Glutamatergic neuron (in vitro differentiated cells): ENCODE results near the gene MPHOSPH6. TPM values are rescaled to one million over a fixed set of nuclear protein-coding genes. Genes with fewer than 3 reads are reported as not detected.

ENCODE experiments used
- DNase-seq: peaks from one replicate; pipeline ENCODE4 v3.0.0; 2022
- H3K27ac Mint-ChIP-seq: one replicate; pipeline ENCODE4 v1.8.0; 2020; ENCODE audit warnings: mild to moderate bottlenecking, mixed read lengths, inconsistent platforms; ENCODE audit not compliant: unreplicated experiment
- H3K27me3 Mint-ChIP-seq: one replicate; pipeline ENCODE4 v1.8.0; 2020; ENCODE audit warnings: mild to moderate bottlenecking, moderate library complexity, mixed read lengths, inconsistent platforms; ENCODE audit not compliant: unreplicated experiment
- H3K36me3 Mint-ChIP-seq: one replicate; pipeline ENCODE4 v1.8.0; 2020; ENCODE audit warnings: mild to moderate bottlenecking, mixed read lengths, inconsistent platforms; ENCODE audit not compliant: unreplicated experiment
- H3K4me1 Mint-ChIP-seq: one replicate; pipeline ENCODE4 v1.8.0; 2020; ENCODE audit warnings: mild to moderate bottlenecking, low read depth, mixed read lengths, inconsistent platforms; ENCODE audit not compliant: unreplicated experiment
- H3K4me3 Mint-ChIP-seq: one replicate; pipeline ENCODE4 v1.8.0; 2020; ENCODE audit warnings: mild to moderate bottlenecking, mixed read lengths, inconsistent platforms; ENCODE audit not compliant: unreplicated experiment
- H3K9me3 Mint-ChIP-seq: one replicate; pipeline ENCODE4 v1.8.0; 2020; ENCODE audit warnings: mild to moderate bottlenecking, moderate library complexity, mixed read lengths, inconsistent platforms; ENCODE audit not compliant: unreplicated experiment
- CTCF ChIP-seq: fragments of 200-600 bp; sonication (generic); IDR thresholded peaks from one replicate; pipeline ENCODE4 v1.5.0; 2021; ENCODE audit not compliant: partially characterized antibody, unreplicated experiment
- total RNA-seq: library from RNA; stranded (reverse); fragmentation: NEBNext Ultra II Directional; extraction: Animal tissue kit (Norgen Biotek cat#: 25700); gene quantifications from one replicate; pipeline ENCODE4 v1.2.1, GENCODE V29; 2021; ENCODE audit not compliant: unreplicated experiment

The MPHOSPH6 gene
- total RNA-seq, 1 donor from 2014 or later: 37.2 TPM

- H3K4me1 Mint-ChIP-seq: peaks cover 2% of the 10 kb centered on the region
- no peak overlapping the region for H3K4me3 Mint-ChIP-seq
- no peak overlapping the region for H3K27ac Mint-ChIP-seq
- TF ChIP-seq CTCF: no peak
- no peak for DNase-seq
- no peaks in the 10 kb centered on the region for H3K36me3 Mint-ChIP-seq
- no peaks in the 10 kb centered on the region for H3K27me3 Mint-ChIP-seq
- no peaks in the 10 kb centered on the region for H3K9me3 Mint-ChIP-seq
Measured at GRCh38 chr16:82176204-82176603, 6.2 kb upstream of the MPHOSPH6 start.

DNA sequence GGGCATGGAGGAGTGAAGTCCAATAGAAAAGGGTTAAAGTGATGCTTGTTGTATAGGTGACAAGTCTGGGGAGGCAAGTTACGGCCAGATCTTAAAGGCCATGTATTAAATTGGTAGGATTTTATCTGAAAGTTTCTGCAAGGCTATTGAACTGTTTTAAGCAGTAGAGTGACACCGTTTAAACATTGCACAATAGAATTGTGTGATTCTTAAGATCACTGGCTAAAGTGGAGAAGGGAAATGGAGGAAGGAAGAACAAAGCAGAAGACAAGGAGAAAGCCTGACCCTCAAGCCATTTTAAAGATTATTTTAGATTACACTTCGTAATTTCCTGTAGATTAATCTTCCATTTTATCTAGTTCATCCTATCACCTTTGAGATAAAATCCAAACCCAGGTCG, 5.6 kb upstream of the MPHOSPH6 start:
- Mint-ChIP-seq H3K4me1 (peaks cover 2% of the 10 kb centered on the region), H3K4me3 (no peak overlapping the region), H3K36me3 (no peaks in the 10 kb centered on the region), H3K9me3 (no peaks in the 10 kb centered on the region), H3K27me3 (no peaks in the 10 kb centered on the region), H3K27ac (no peak overlapping the region)
- TF ChIP-seq CTCF: no peak
- DNase-seq: no peak

GRCh38 chr16:82167670-82168069, 2.4 kb downstream of the MPHOSPH6 start:
- Mint-ChIP-seq H3K4me1 (peaks cover 8% of the 10 kb centered on the region), H3K36me3 (peaks cover 5% of the 10 kb centered on the region), H3K27me3 (peaks cover 2% of the 10 kb centered on the region), H3K27ac (no peak overlapping the region), H3K9me3 (peaks cover 3% of the 10 kb centered on the region), H3K4me3 (no peak overlapping the region)
- no peak for DNase-seq
- no peak for TF ChIP-seq CTCF

- no peak overlapping the region for H3K4me3 Mint-ChIP-seq
- H3K9me3 Mint-ChIP-seq: no peaks in the 10 kb centered on the region
- no peaks in the 10 kb centered on the region for H3K36me3 Mint-ChIP-seq
- DNase-seq: no peak
- no peak overlapping the region for H3K27ac Mint-ChIP-seq
- H3K27me3 Mint-ChIP-seq: no peaks in the 10 kb centered on the region
- TF ChIP-seq CTCF: no peak
- H3K4me1 Mint-ChIP-seq: no peaks in the 10 kb centered on the region
Measured at GRCh38 chr16:82160226-82160625, 9.8 kb downstream of the MPHOSPH6 start.

DNA sequence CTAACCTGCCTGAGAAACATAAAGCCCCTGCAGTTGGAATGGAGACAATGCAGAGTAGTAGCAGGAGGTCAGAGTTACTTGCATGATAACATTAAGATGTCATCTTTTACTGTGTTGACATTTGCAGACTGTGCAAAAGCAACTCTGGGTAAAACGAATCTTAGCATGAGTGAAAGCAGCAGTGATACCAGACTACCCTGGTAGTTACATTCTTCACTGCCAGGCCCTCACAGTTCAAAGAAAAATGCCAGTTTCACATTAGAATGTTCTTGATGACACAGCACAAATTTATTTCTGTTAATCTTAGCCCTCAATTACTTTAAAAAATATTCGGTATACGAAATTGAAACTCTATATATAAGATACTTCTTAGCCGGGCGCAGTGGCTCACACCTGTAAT, 12.2 kb downstream of the MPHOSPH6 start:
- H3K4me3 Mint-ChIP-seq: no peak overlapping the region
- H3K27me3 Mint-ChIP-seq: no peaks in the 10 kb centered on the region
- H3K27ac Mint-ChIP-seq: no peak overlapping the region
- DNase-seq: no peak
- no peak for TF ChIP-seq CTCF
- no peaks in the 10 kb centered on the region for H3K36me3 Mint-ChIP-seq
- H3K9me3 Mint-ChIP-seq: no peaks in the 10 kb centered on the region
- no peaks in the 10 kb centered on the region for H3K4me1 Mint-ChIP-seq
